DOHH2 (cell line): Measurements from ENCODE around the gene IQSEC2.

ENCODE experiments used
- H3F3A ChIP-seq: fragments of 200-600 bp; sonication (generic), shearing (Covaris generic); 2 replicates; pipeline ENCODE4 v1.6.0; 2016; ENCODE audit warnings: antibody characterized with exemption, mild to moderate bottlenecking; ENCODE audit not compliant: control insufficient read depth, insufficient read depth
- H3K27ac ChIP-seq: fragments of 200-600 bp; sonication (generic); 2 replicates; pipeline ENCODE4 v1.5.1; 2014; ENCODE audit warnings: low read depth, mild to moderate bottlenecking, low read length, moderate library complexity
- H3K27me3 ChIP-seq: fragments of 200-600 bp; sonication (generic); 2 replicates; pipeline ENCODE4 v1.6.1; 2014; ENCODE audit warnings: mild to moderate bottlenecking, low read length, mixed read lengths; ENCODE audit not compliant: control insufficient read depth
- H3K36me3 ChIP-seq: fragments of 200-600 bp; sonication (generic); 2 replicates; pipeline ENCODE4 v1.6.1; 2014; ENCODE audit warnings: mild to moderate bottlenecking, low read length, moderate library complexity, mixed read lengths; ENCODE audit not compliant: control insufficient read depth
- H3K4me1 ChIP-seq: fragments of 200-600 bp; sonication (generic); 2 replicates; pipeline ENCODE4 v1.6.1; 2014; ENCODE audit warnings: mild to moderate bottlenecking, low read length, mixed read lengths; ENCODE audit not compliant: control insufficient read depth
- H3K4me2 ChIP-seq: fragments of 200-600 bp; sonication (generic); 2 replicates; pipeline ENCODE4 v1.6.0; 2014; ENCODE audit warnings: mild to moderate bottlenecking, low read length, moderate library complexity
- H3K4me3 ChIP-seq: fragments of 200-600 bp; sonication (generic); 2 replicates; pipeline ENCODE4 v1.5.1; 2014; ENCODE audit warnings: mild to moderate bottlenecking, low read length, mixed read lengths
- H3K79me2 ChIP-seq: fragments of 200-600 bp; sonication (generic); 2 replicates; pipeline ENCODE4 v1.6.1; 2014; ENCODE audit warnings: mild to moderate bottlenecking, low read length, mixed read lengths; ENCODE audit not compliant: control insufficient read depth
- H3K9me2 ChIP-seq: fragments of 200-600 bp; sonication (generic); replicated peaks from 2 replicates; pipeline ENCODE4 v1.6.1; 2014; ENCODE audit warnings: mild to moderate bottlenecking, low read length, mixed read lengths; ENCODE audit not compliant: control insufficient read depth
- H3K9me3 ChIP-seq: fragments of 200-600 bp; sonication (generic); 2 replicates; pipeline ENCODE4 v1.6.1; 2014; ENCODE audit warnings: antibody characterized with exemption, low read length, mixed read lengths; ENCODE audit not compliant: control insufficient read depth, insufficient read depth
- H4K20me1 ChIP-seq: fragments of 200-600 bp; sonication (generic); 2 replicates; pipeline ENCODE4 v1.6.0; 2014; ENCODE audit warnings: low read depth, mild to moderate bottlenecking, antibody characterized with exemption, low read length, moderate library complexity; ENCODE audit not compliant: control insufficient read depth, insufficient read depth
- CTCF ChIP-seq: fragments of 200-600 bp; sonication (generic); IDR thresholded peaks from one replicate; pipeline ENCODE4 v1.5.1; 2014; ENCODE audit warnings: antibody characterized with exemption, mild to moderate bottlenecking, low read depth, low read length; ENCODE audit not compliant: poor library complexity, severe bottlenecking
- EZH2phosphoT487 ChIP-seq: fragments of 200-600 bp; sonication (generic); IDR thresholded peaks from 2 replicates; pipeline ENCODE4 v1.6.1; 2017; ENCODE audit warnings: borderline replicate concordance, mild to moderate bottlenecking, antibody characterized with exemption, low read length, moderate library complexity, mixed read lengths

IQSEC2 gene

GRCh38 chrX:53223068-53223693, 58.2 kb downstream of the IQSEC2 start:
- H3K4me3 ChIP-seq, result peak overlapping the region; percentile 93
- no peaks in the 10 kb centered on the region for H3F3A ChIP-seq
- peaks cover 8% of the 10 kb centered on the region; the same call in 1 of the 2 replicates for H4K20me1 ChIP-seq
- H3K36me3 ChIP-seq, result peaks cover 62% of the 10 kb centered on the region
- peaks cover 26% of the 10 kb centered on the region for H3K4me1 ChIP-seq
- H3K27ac ChIP-seq, result no peak overlapping the region
- H3K9me3 ChIP-seq, result no peaks in the 10 kb centered on the region
- no peaks in the 10 kb centered on the region for H3K9me2 ChIP-seq
- H3K79me2 ChIP-seq, result peaks cover 58% of the 10 kb centered on the region
- no peaks in the 10 kb centered on the region for H3K27me3 ChIP-seq
- peak overlapping the region; percentile 90 for H3K4me2 ChIP-seq
- TF ChIP-seq EZH2phosphoT487 (no peak), CTCF (no peak)
